GM10266 (cell line): ENCODE results near the gene DMPK.

Source experiments
- DNase-seq: peaks from one replicate; pipeline ENCODE4 v3.0.0; 2012; ENCODE audit errors: extremely low spot score
- TF ChIP-seq, protein P1 (sequence below): IDR thresholded peaks from 2 replicates; pipeline ENCODE4 v1.5.1; 2012; ENCODE audit warnings: mild to moderate bottlenecking, low read depth; ENCODE audit not compliant: control insufficient read depth, insufficient read depth; ENCODE audit errors: missing control alignments

The DMPK gene

GRCh38 chr19:45767410-45767880, 14.8 kb downstream of the DMPK start:
- no peak for DNase-seq
- TF ChIP-seq, protein P1, sequence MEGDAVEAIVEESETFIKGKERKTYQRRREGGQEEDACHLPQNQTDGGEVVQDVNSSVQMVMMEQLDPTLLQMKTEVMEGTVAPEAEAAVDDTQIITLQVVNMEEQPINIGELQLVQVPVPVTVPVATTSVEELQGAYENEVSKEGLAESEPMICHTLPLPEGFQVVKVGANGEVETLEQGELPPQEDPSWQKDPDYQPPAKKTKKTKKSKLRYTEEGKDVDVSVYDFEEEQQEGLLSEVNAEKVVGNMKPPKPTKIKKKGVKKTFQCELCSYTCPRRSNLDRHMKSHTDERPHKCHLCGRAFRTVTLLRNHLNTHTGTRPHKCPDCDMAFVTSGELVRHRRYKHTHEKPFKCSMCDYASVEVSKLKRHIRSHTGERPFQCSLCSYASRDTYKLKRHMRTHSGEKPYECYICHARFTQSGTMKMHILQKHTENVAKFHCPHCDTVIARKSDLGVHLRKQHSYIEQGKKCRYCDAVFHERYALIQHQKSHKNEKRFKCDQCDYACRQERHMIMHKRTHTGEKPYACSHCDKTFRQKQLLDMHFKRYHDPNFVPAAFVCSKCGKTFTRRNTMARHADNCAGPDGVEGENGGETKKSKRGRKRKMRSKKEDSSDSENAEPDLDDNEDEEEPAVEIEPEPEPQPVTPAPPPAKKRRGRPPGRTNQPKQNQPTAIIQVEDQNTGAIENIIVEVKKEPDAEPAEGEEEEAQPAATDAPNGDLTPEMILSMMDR = no peak

DNA sequence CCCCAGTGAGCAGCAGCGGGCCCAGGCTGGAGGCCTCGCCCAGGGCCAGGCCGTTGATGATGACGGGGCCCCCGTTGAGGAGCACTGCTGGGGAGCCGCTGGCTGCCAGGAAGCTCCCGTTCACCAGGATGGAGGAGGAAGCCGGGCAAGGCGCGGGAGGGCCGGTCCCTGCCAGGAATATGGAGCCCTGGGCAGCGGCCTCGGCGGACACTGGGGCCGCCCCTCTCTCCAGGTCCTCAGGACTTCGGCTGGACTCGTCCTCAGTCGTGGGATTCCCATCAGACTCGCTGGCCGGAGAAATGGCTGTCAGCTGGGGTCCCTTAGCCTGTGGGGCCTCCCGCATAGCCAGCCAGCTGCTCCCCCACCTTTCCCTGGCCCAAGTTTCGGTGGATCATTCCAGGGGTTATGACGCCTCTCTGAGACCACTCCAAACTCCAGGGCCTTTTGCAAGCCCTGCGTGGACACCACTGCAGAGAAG, 15.4 kb downstream of the DMPK start:
- no peak for DNase-seq
- TF ChIP-seq, protein P1 = no peak

- TF ChIP-seq, protein P1 = no peak
- no peak for DNase-seq
These were observed 15.9 kb downstream of the DMPK start for GRCh38 chr19:45766296-45766868.

DNA sequence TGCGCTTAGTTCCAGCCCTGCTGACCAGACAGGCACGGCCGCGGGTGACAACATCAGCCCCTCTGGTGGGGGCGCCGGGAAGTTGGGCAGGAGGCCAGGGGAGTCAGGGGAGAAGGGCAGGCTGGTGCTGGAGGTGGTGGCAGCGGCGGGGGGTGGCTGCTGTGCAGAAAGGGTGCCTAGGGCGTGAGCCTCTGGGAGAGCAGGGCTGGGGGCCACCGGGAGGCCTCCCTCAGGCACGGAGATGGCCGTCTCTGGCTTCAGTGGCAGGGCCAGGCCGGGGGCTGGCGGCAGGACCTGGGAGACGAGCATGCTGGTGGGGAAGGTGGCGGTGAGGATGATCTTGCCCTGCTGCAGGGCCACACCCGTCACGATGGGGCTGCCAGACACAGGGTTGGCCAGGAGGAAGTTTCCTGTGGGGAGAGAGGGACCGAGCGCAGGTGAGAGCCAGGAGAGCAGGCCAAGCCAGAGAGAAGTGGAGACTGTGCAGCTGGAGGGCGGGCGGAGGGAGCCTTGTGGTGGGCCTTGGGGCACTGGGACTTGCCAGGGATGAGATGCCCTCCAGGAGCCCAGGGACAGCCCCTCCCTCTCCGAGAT, 16.5 kb downstream of the DMPK start:
- TF ChIP-seq, protein P1 = no peak
- DNase-seq = no peak

DNA sequence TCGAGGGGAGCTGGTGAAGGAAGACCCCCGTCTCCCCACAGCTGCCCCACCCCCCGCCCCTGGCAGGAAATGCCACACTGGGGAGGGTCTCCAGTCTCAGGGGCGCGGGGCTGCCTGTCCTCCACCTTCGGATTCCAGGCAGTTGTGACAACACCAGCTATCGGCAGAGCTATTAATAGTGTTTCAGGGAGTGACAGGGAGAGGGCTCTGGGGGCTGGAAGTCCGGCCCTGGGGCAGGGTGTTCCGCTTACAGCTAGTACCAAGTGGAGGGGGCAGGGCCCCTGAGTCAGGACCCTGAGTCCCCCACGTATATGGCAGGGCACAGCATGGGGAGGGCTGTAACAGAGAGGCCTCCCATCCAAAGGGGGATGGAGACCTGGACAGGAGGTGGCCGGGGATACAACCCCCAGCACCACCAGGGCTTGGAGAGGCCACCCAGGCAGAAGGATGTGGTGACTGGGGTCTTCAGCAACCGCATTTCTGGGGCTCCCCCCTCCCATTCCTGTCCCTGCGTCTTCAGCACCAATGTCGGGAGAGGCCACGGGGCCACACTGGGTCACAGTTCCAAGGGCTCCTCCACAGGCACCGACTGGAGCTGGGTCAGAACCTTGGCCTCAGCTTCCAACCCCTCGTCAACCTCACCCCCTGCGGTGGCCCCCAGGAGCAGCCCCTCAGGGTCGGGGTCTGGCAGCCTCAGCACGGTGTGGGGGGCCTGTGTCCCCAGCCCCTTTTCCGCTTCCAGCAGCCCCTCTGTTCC, 17.2 kb downstream of the DMPK start:
- TF ChIP-seq, protein P1 = no peak
- no peak for DNase-seq

- no peak for DNase-seq
- TF ChIP-seq, protein P1 = no peak
These were observed 17.8 kb downstream of the DMPK start for GRCh38 chr19:45764475-45764874.
